Smooth muscle cell (in vitro differentiated cells): Measurements from ENCODE around the gene LRRC47. TPM values are rescaled to one million over a fixed set of nuclear protein-coding genes. Genes with fewer than 3 reads are reported as not detected.
A peak's percentile ranks its signal among the peaks of the same experiment; 100 is the strongest.

Source experiments
- DNase-seq: peaks from one replicate; lab custom pipeline; 2025; ENCODE audit not compliant: unreplicated experiment; lab: John Stamatoyannopoulos, UW
- H2AFZ ChIP-seq: fragments of 200-600 bp; sonication (generic); 2 replicates; pipeline ENCODE4 v1.6.0; 2016; ENCODE audit warnings: antibody characterized with exemption, low read depth, mild to moderate bottlenecking
- H3F3A ChIP-seq: fragments of 200-600 bp; sonication (generic); 2 replicates; pipeline ENCODE4 v1.6.0; 2017; ENCODE audit warnings: antibody characterized with exemption, low read depth
- H3K27ac ChIP-seq: fragments of 200-600 bp; sonication (generic); 2 replicates; pipeline ENCODE4 v1.5.1; 2016; ENCODE audit warnings: low read depth, mild to moderate bottlenecking
- H3K27me3 ChIP-seq: fragments of 200-600 bp; sonication (generic); 2 replicates; pipeline ENCODE4 v1.6.1; 2016; ENCODE audit warnings: low read depth, mild to moderate bottlenecking
- H3K36me3 ChIP-seq: fragments of 200-600 bp; sonication (generic); 2 replicates; pipeline ENCODE4 v1.5.1; 2016; ENCODE audit warnings: low read depth
- H3K4me1 ChIP-seq: fragments of 200-600 bp; sonication (generic); 2 replicates; pipeline ENCODE4 v1.5.1; 2016; ENCODE audit warnings: low read depth
- H3K4me2 ChIP-seq: fragments of 200-600 bp; sonication (generic); 2 replicates; pipeline ENCODE4 v1.6.0; 2016; ENCODE audit warnings: mild to moderate bottlenecking
- H3K4me3 ChIP-seq: fragments of 200-600 bp; sonication (generic); 2 replicates; pipeline ENCODE4 v1.5.1; 2016; ENCODE audit warnings: mild to moderate bottlenecking
- H3K79me2 ChIP-seq: fragments of 200-600 bp; sonication (generic); 2 replicates; pipeline ENCODE4 v1.6.0; 2016; ENCODE audit warnings: low read depth, mild to moderate bottlenecking
- H3K9ac ChIP-seq: fragments of 200-600 bp; sonication (generic); 2 replicates; pipeline ENCODE4 v1.6.0; 2016; ENCODE audit warnings: low read depth
- H3K9me3 ChIP-seq: fragments of 200-600 bp; sonication (generic); replicated peaks from 2 replicates; pipeline ENCODE4 v1.5.1; 2016; ENCODE audit warnings: low read depth
- H4K20me1 ChIP-seq: fragments of 200-600 bp; sonication (generic); 2 replicates; pipeline ENCODE4 v1.6.0; 2016; ENCODE audit warnings: low read depth
- WGBS: methylation state at CpG from one replicate; pipeline ENCODE4 v1.1.7; 2016; ENCODE audit warnings: low lambda C conversion rate; 5-methylcytosine and 5-hydroxymethylcytosine counted together
- polyA plus RNA-seq: library from polyadenylated mRNA; unstranded; fragments of >200 nt; fragmentation: Nextera tagmentation; extraction: Ambion mirVana; gene quantifications from 2 replicates; pipeline ENCODE4 v1.2.1, GENCODE V29; 2016
- total RNA-seq: library from RNA; depleted of rRNA; stranded (reverse); fragments of >200 nt; gene quantifications from 2 replicates; pipeline ENCODE4 v1.2.3, GENCODE V29; 2014
- TF ChIP-seq, protein P1 (sequence below): fragments of 200-600 bp; sonication (generic); IDR thresholded peaks from 2 replicates; pipeline ENCODE4 v1.5.1; 2017; ENCODE audit warnings: borderline replicate concordance, mild to moderate bottlenecking, antibody characterized with exemption; ENCODE audit not compliant: insufficient read depth, poor library complexity, severe bottlenecking

Gene LRRC47
- total and polyA plus RNA-seq, 2 experiments from 2014 or later, result 24.9 to 38.0 TPM

DNA sequence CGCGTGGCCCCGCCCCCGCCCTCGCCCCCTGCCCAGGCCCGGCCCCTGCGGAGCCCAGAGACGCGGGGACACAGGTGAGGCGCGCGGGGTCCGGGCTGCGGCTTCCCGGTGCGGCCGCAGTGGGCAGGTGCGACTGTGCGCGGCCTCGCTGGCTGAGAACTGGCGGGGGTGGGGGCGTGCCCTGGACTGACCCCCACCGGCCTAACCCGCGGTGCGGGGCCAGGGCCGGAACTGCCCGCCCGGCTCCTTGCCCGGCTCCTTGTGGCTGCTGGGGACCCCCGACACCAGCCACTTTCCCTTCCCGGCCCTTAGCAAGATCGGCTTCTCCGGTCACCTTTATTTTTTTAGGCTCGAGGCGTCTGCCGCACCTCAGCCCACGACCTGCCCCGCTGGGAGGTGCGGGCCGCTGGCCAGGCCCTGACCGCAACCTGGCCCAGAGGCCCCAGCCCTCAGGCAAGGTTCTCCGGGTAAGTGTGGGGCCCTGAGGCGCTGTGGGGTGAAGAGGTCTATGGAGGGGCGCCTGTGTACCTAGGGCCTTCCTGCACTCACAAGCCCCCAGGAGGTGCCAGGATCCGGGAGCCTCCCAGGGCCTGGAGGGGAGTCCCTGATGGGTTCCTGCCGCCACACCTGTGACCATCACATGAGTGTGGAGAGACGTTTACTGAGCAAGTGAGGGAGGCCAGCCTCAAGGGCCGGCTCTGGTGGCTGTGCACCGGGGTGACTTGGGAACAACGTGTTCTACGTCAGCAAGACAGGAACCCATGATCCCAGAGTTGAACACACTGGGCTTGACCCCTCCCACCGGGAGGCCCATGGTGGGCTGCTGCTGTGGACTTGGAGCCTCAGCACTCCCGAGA, 23.4 kb downstream of the LRRC47 start, which contains the start of gene SMIM1:
Gene SMIM1, plus strand, starts transcription at position 35 of the 857 bp plus-strand sequence. CDS start 2,625 bp downstream, outside the sequence.
- peak within 1 kb of the TSS; percentile 96 for H3K4me2 ChIP-seq

DNA sequence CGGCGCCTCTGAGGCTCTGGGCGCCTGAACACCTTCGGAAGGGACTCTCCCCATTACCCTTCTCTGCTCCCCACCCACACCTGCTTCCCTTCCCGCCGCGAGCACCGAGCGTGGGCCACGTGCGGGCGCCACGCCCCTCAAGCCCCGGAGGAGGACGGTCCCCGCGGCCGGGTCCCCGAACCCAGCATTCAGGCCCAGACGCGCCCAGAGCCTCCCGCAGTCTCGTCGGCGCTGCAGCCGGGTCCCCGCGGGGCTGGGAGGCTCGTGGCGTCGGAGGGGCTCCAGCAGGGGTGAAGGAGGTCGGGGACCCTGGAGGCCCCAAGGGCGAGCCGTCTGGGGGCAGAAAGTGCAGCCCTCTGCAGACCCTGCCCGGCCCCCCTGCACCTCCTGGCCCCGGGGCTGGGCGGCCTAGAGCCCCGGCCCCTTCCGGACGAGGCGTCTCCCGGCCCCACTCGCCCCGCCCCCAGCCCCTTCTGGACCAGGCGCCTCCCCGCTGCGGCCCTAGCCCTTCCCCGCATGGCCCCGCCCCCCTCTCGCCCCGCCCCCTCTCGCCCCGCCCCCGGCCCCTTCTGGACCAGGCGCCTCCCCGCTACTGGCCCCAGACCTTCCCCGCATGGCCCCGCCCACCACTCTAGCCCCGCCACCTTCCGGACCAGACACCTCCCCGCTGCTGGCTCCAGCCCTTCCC, 24.1 kb downstream of the LRRC47 start:
- Histone ChIP-seq H3K4me1 (peaks cover 15% of the 10 kb centered on the region), H3K9me3 (no peaks in the 10 kb centered on the region), H3K4me2 (peak overlapping the region; percentile 96)

More for the DNA sequence above, 23.4 kb downstream of the LRRC47 start, which contains the start of gene SMIM1:
- Histone ChIP-seq H3K4me1 (peaks cover 15% of the 10 kb centered on the region), H2AFZ (peak within 1 kb of the TSS; percentile 84), H3K79me2 (no peaks in the 10 kb centered on the region), H3K9me3 (no peaks in the 10 kb centered on the region), H4K20me1 (no peaks in the 10 kb centered on the region), H3F3A (peaks cover 3% of the 10 kb centered on the region), H3K4me3 (peak within 1 kb of the TSS; percentile 67), H3K9ac (peak within 1 kb of the TSS; percentile 7), H3K36me3 (no peaks in the 10 kb centered on the region), H3K27ac (no peak within 1 kb of the TSS), H3K27me3 (no peaks in the 10 kb centered on the region)
- no peak for DNase-seq
- 32% methylated on average over 31 of the region's 55 CpGs for WGBS
- TF ChIP-seq, protein P1, sequence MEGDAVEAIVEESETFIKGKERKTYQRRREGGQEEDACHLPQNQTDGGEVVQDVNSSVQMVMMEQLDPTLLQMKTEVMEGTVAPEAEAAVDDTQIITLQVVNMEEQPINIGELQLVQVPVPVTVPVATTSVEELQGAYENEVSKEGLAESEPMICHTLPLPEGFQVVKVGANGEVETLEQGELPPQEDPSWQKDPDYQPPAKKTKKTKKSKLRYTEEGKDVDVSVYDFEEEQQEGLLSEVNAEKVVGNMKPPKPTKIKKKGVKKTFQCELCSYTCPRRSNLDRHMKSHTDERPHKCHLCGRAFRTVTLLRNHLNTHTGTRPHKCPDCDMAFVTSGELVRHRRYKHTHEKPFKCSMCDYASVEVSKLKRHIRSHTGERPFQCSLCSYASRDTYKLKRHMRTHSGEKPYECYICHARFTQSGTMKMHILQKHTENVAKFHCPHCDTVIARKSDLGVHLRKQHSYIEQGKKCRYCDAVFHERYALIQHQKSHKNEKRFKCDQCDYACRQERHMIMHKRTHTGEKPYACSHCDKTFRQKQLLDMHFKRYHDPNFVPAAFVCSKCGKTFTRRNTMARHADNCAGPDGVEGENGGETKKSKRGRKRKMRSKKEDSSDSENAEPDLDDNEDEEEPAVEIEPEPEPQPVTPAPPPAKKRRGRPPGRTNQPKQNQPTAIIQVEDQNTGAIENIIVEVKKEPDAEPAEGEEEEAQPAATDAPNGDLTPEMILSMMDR, result no peak

DNA sequence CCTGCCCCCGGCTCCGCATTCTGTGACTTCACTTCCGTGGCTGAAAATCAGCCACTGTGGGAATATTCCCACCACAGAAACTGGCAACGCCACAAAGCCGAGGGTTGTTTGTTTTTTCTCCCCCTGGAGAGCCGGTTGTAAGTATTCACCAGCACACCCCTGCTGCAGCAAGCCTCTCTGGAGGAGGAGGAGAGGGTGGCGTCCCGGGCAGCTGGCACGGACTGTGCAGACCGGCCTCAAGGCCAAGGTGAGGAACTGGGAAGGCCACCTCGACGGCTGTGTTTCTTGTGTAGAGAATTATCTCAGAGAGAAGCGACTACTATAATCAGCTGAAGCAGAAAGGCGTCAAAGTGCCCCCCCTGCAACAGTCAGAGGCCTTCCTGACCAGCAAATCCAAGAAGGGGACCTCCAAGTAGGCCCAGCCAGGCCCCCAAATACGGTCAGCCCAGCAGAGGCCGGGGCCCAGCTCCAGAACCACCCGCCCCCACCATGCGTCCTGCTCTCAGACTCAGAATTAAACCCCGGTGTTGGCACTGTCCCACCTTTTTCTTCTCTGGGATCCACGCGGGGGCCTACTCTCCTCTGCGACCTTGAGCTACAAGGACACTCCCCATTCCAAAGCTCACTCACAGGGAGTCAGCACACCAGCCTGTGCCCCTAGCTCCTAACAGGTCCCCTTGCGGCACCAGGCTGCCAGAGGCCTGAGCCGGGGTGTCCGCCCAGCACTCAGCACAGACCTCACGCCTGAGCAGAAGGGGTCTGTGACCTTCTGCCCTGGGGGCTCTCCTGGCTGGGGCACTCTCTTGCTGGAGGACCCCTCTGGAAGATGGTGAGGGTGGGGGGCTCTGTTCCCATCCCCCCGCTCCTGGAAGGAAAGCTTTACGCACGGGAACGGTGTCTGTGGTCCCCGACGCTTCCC, 24.9 kb downstream of the LRRC47 start:
- Histone ChIP-seq H3K4me3 (peak overlapping the region; percentile 67), H3F3A (peaks cover 3% of the 10 kb centered on the region), H4K20me1 (no peaks in the 10 kb centered on the region), H3K27ac (no peak overlapping the region), H2AFZ (peak overlapping the region; percentile 84), H3K4me1 (peaks cover 15% of the 10 kb centered on the region), H3K27me3 (no peaks in the 10 kb centered on the region), H3K79me2 (no peaks in the 10 kb centered on the region), H3K9me3 (no peaks in the 10 kb centered on the region), H3K9ac (peak overlapping the region; percentile 7), H3K4me2 (peak overlapping the region; percentile 96), H3K36me3 (no peaks in the 10 kb centered on the region)
- TF ChIP-seq, protein P1, result no peak
- 67% methylated on average over 32 of the region's 32 CpGs for WGBS
- no peak for DNase-seq

More for the DNA sequence above, 24.1 kb downstream of the LRRC47 start:
- TF ChIP-seq, protein P1, result no peak
- Histone ChIP-seq H3K79me2 (no peaks in the 10 kb centered on the region), H4K20me1 (no peaks in the 10 kb centered on the region), H3K4me3 (peak overlapping the region; percentile 67), H2AFZ (peak overlapping the region; percentile 84), H3F3A (peaks cover 3% of the 10 kb centered on the region), H3K27me3 (no peaks in the 10 kb centered on the region), H3K36me3 (no peaks in the 10 kb centered on the region), H3K27ac (no peak overlapping the region), H3K9ac (peak overlapping the region; percentile 7)
- DNase-seq, result peak; percentile 91
- 3% methylated on average over 30 of the region's 61 CpGs for whole genome bisulfite sequencing
